ENCODE measurements around the gene ATOX1.

The ATOX1 gene

GRCh38 chr5:151694035-151694485 is 64.4 kb downstream of the ATOX1 start:
- DNase-seq, result no peak
